Skeletal muscle satellite cell (primary cell): Measurements from ENCODE around the gene LNX2.

ENCODE experiments used
- H3K27me3 ChIP-seq: 2 replicates; pipeline ENCODE4 v1.7.0; 2013; ENCODE audit warnings: low read length; ENCODE audit not compliant: control insufficient read depth, insufficient read depth
- H3K36me3 ChIP-seq: 2 replicates; pipeline ENCODE4 v1.7.0; 2013; ENCODE audit warnings: mild to moderate bottlenecking, control low read depth, low read length; ENCODE audit not compliant: insufficient read depth
- H3K4me1 ChIP-seq: 2 replicates; pipeline ENCODE4 v1.7.0; 2013; ENCODE audit warnings: low read length; ENCODE audit not compliant: control insufficient read depth, insufficient read depth
- H3K4me2 ChIP-seq: 2 replicates; pipeline ENCODE4 v1.7.0; 2013; ENCODE audit warnings: mild to moderate bottlenecking, low read length
- H3K4me3 ChIP-seq: 2 replicates; pipeline ENCODE4 v1.7.0; 2013; ENCODE audit warnings: low read length
- H3K9ac ChIP-seq: 2 replicates; pipeline ENCODE4 v1.7.0; 2013; ENCODE audit warnings: mild to moderate bottlenecking, low read depth, low read length, moderate library complexity
- H3K9me3 ChIP-seq: replicated peaks from 2 replicates; pipeline ENCODE4 v1.7.0; 2013; ENCODE audit warnings: mild to moderate bottlenecking, control low read depth, low read length

LNX2 gene

GRCh38 chr13:27605099-27605498 is 15.2 kb downstream of the LNX2 start:
- Histone ChIP-seq H3K4me3 (no peak overlapping the region), H3K4me1 (peaks cover 27% of the 10 kb centered on the region), H3K27me3 (no peaks in the 10 kb centered on the region), H3K9me3 (no peaks in the 10 kb centered on the region), H3K4me2 (peak overlapping the region; percentile 54), H3K36me3 (no peaks in the 10 kb centered on the region), H3K9ac (no peak overlapping the region)

GRCh38 chr13:27601803-27602202 is 18.5 kb downstream of the LNX2 start:
- H3K4me1 ChIP-seq, result peaks cover 28% of the 10 kb centered on the region

GRCh38 chr13:27601208-27601607 is 19.1 kb downstream of the LNX2 start:
- no peak overlapping the region for H3K4me2 ChIP-seq
- no peak overlapping the region for H3K4me3 ChIP-seq
- H3K36me3 ChIP-seq, result no peaks in the 10 kb centered on the region
- no peaks in the 10 kb centered on the region for H3K9me3 ChIP-seq
- H3K27me3 ChIP-seq, result no peaks in the 10 kb centered on the region
- peaks cover 24% of the 10 kb centered on the region for H3K4me1 ChIP-seq
- no peak overlapping the region for H3K9ac ChIP-seq

More at GRCh38 chr13:27601803-27602202, 18.5 kb downstream of the LNX2 start:
- Histone ChIP-seq H3K4me2 (no peak overlapping the region), H3K9ac (no peak overlapping the region), H3K36me3 (no peaks in the 10 kb centered on the region), H3K27me3 (no peaks in the 10 kb centered on the region), H3K4me3 (no peak overlapping the region), H3K9me3 (no peaks in the 10 kb centered on the region)

GRCh38 chr13:27600711-27601110 is 19.6 kb downstream of the LNX2 start:
- H3K27me3 ChIP-seq, result no peaks in the 10 kb centered on the region
- H3K4me2 ChIP-seq, result peak overlapping the region; percentile 43
- H3K9ac ChIP-seq, result no peak overlapping the region
- H3K9me3 ChIP-seq, result no peaks in the 10 kb centered on the region
- no peak overlapping the region for H3K4me3 ChIP-seq
- H3K36me3 ChIP-seq, result no peaks in the 10 kb centered on the region
- peaks cover 20% of the 10 kb centered on the region for H3K4me1 ChIP-seq

- Histone ChIP-seq H3K9ac (peak overlapping the region; percentile 20), H3K27me3 (no peaks in the 10 kb centered on the region), H3K4me1 (peaks cover 19% of the 10 kb centered on the region)
Measured at GRCh38 chr13:27599845-27600553, 20.3 kb downstream of the LNX2 start.

GRCh38 chr13:27599096-27599495 is 21.2 kb downstream of the LNX2 start:
- H3K36me3 ChIP-seq, result no peaks in the 10 kb centered on the region
- no peaks in the 10 kb centered on the region for H3K27me3 ChIP-seq
- no peak overlapping the region for H3K9ac ChIP-seq
- peaks cover 19% of the 10 kb centered on the region for H3K4me1 ChIP-seq
- H3K4me3 ChIP-seq, result no peak overlapping the region
- H3K9me3 ChIP-seq, result no peaks in the 10 kb centered on the region
- peak overlapping the region; percentile 43 for H3K4me2 ChIP-seq

More at GRCh38 chr13:27599845-27600553, 20.3 kb downstream of the LNX2 start:
- Histone ChIP-seq H3K9me3 (no peaks in the 10 kb centered on the region), H3K4me2 (peak overlapping the region; percentile 43), H3K4me3 (peak overlapping the region; percentile 6), H3K36me3 (no peaks in the 10 kb centered on the region)

DNA sequence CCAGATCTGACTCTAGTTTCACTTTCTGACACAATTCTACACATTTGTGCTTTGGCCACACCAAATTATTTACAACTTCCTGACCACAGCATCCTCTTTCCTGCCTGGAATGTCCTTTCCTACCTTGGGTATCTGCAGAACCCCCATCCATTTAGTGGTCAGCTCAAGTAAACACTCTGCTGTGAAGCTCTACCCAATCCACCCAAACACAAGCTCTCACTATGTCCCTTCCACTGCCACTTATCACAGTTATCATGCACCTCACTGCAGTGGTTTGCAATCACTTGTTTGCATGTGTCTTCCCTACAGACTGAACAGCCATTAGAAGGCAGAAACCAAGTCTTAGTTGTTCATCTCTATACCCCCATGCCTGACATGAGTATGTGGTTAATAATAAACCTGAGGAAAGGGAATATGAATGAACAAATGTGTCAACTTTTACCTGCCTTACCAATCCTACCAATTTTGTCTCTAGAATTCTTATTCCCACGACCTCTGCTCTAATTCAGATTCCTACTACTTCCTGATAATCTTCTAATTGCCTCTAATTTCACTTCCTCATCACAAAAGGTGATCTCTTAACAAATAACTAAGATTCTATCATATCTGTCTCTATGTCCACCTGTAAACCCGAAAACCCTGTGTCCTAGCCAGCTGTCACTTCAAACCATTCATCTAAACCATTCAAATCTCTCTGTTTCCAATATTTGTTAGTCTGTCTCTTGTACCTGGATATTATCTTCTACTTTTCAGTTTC is 25.1 kb downstream of the LNX2 start:
- Histone ChIP-seq H3K4me1 (peaks cover 13% of the 10 kb centered on the region), H3K36me3 (no peaks in the 10 kb centered on the region), H3K9ac (no peak overlapping the region), H3K4me2 (no peak overlapping the region), H3K27me3 (no peaks in the 10 kb centered on the region), H3K4me3 (no peak overlapping the region), H3K9me3 (no peaks in the 10 kb centered on the region)

GRCh38 chr13:27593267-27593666 is 27.1 kb downstream of the LNX2 start:
- no peak overlapping the region for H3K4me3 ChIP-seq
- H3K4me1 ChIP-seq, result no peaks in the 10 kb centered on the region
- H3K4me2 ChIP-seq, result no peak overlapping the region
- no peaks in the 10 kb centered on the region for H3K36me3 ChIP-seq
- H3K9ac ChIP-seq, result no peak overlapping the region
- no peaks in the 10 kb centered on the region for H3K27me3 ChIP-seq
- no peaks in the 10 kb centered on the region for H3K9me3 ChIP-seq

DNA sequence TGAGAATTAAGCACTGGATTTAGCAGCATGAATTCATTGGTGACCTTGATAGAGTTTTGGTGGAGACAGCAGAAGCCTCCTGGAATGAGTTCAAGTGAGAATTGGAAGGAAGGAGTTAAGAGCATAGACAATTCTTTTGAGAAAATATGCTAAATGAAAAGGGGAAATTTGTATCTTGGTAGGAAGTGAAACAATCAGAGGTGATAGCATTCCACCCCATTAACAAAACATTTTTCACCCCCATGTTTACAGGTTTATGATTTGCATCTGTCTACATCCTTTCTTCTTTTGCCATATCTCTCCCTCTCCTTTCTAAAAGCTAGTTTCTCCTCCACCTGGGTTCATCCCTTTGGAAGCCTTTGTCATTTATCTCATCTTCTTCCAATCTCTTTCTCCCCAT is 27.5 kb downstream of the LNX2 start:
- H3K27me3 ChIP-seq, result no peaks in the 10 kb centered on the region
- H3K4me3 ChIP-seq, result no peak overlapping the region
- no peaks in the 10 kb centered on the region for H3K9me3 ChIP-seq
- no peak overlapping the region for H3K4me2 ChIP-seq
- no peaks in the 10 kb centered on the region for H3K36me3 ChIP-seq
- no peak overlapping the region for H3K9ac ChIP-seq
- H3K4me1 ChIP-seq, result no peaks in the 10 kb centered on the region

- no peaks in the 10 kb centered on the region for H3K36me3 ChIP-seq
- no peak overlapping the region for H3K4me3 ChIP-seq
- H3K9ac ChIP-seq, result no peak overlapping the region
- no peaks in the 10 kb centered on the region for H3K9me3 ChIP-seq
- no peaks in the 10 kb centered on the region for H3K27me3 ChIP-seq
- peaks cover 3% of the 10 kb centered on the region for H3K4me1 ChIP-seq
- no peak overlapping the region for H3K4me2 ChIP-seq
Measured at GRCh38 chr13:27588405-27588804, 31.9 kb downstream of the LNX2 start.

- no peak overlapping the region for H3K4me2 ChIP-seq
- no peaks in the 10 kb centered on the region for H3K36me3 ChIP-seq
- peaks cover 4% of the 10 kb centered on the region for H3K4me1 ChIP-seq
- H3K9ac ChIP-seq, result no peak overlapping the region
- H3K27me3 ChIP-seq, result no peaks in the 10 kb centered on the region
- H3K9me3 ChIP-seq, result no peaks in the 10 kb centered on the region
- no peak overlapping the region for H3K4me3 ChIP-seq
Measured at GRCh38 chr13:27587095-27587746, 33.1 kb downstream of the LNX2 start.
